Brain microvascular endothelial cell (primary cell): Measurements from ENCODE around the gene SEC24C.
"Not testable (repeated sequence)": the region's sequence is repeated elsewhere in the genome, so short reads cannot be mapped to it uniquely, and the experiment has no call there.

ENCODE experiments used
- DNase-seq: peaks from one replicate; pipeline ENCODE4 v3.0.0-alpha.2; 2020
- H3K27ac ChIP-seq: fragments of 250-450 bp; sonication (Bioruptor Pico); 2 replicates; pipeline ENCODE4 v1.5.1; 2020; ENCODE audit warnings: mild to moderate bottlenecking, moderate library complexity
- H3K27me3 ChIP-seq: fragments of 250-450 bp; sonication (Bioruptor Pico); replicated peaks from 2 replicates; pipeline ENCODE4 v1.5.1; 2020; ENCODE audit warnings: mild to moderate bottlenecking
- H3K36me3 ChIP-seq: fragments of 250-450 bp; sonication (Bioruptor Pico); replicated peaks from 2 replicates; pipeline ENCODE4 v1.5.1; 2020; ENCODE audit warnings: mild to moderate bottlenecking
- H3K4me3 ChIP-seq: 2 replicates; pipeline ENCODE4 v1.5.1; 2011; ENCODE audit warnings: low read depth, mild to moderate bottlenecking, control low read depth, low read length, moderate library complexity
- CTCF ChIP-seq: IDR thresholded peaks from 2 replicates; pipeline ENCODE4 v1.5.1; 2011; ENCODE audit warnings: low read depth, mild to moderate bottlenecking, moderate library complexity, low read length, control low read depth, inconsistent platforms; ENCODE audit errors: missing control alignments
- in situ Hi-C: cut with HindIII; loops from 2 replicates; pipeline ENCODE4 v1.10.0; 2017; ENCODE audit warnings: low sequenced_read_pairs, low pct_ligation_motif_present

The SEC24C gene

GRCh38 chr10:73715179-73716156 lies 28.7 kb upstream of the SEC24C start:
- peaks cover 15% of the 10 kb centered on the region for H3K36me3 ChIP-seq
- H3K27ac ChIP-seq, H3K27me3 ChIP-seq, DNase-seq, in situ Hi-C loops, H3K4me3 ChIP-seq: not testable (repeated sequence)

GRCh38 chr10:73716251-73716650 lies 27.9 kb upstream of the SEC24C start:
- Histone ChIP-seq H3K36me3 (peaks cover 15% of the 10 kb centered on the region), H3K27ac (no peak overlapping the region), H3K4me3 (no peak overlapping the region), H3K27me3 (no peaks in the 10 kb centered on the region)
- no peak for TF ChIP-seq CTCF
- no peak for DNase-seq
- in situ Hi-C loops = no loop called here

GRCh38 chr10:73717556-73717955 lies 26.6 kb upstream of the SEC24C start:
- H3K36me3 ChIP-seq = peaks cover 15% of the 10 kb centered on the region
- in situ Hi-C loops = no loop called here
- H3K27ac ChIP-seq = no peak overlapping the region
- H3K27me3 ChIP-seq = no peaks in the 10 kb centered on the region
- no peak for DNase-seq
- no peak overlapping the region for H3K4me3 ChIP-seq
- no peak for TF ChIP-seq CTCF

GRCh38 chr10:73720561-73720960 lies 23.6 kb upstream of the SEC24C start:
- DNase-seq, H3K4me3 ChIP-seq, H3K27ac ChIP-seq, H3K27me3 ChIP-seq, in situ Hi-C loops: not testable (repeated sequence)
- H3K36me3 ChIP-seq = peaks cover 21% of the 10 kb centered on the region

- in situ Hi-C loops = no loop called here
- Histone ChIP-seq H3K27ac (no peak overlapping the region), H3K36me3 (peaks cover 14% of the 10 kb centered on the region), H3K27me3 (no peaks in the 10 kb centered on the region), H3K4me3 (no peak overlapping the region)
- TF ChIP-seq CTCF = no peak
- no peak for DNase-seq
Observed at GRCh38 chr10:73723516-73723915, 20.7 kb upstream of the SEC24C start.

GRCh38 chr10:73729781-73730152 lies 14.4 kb upstream of the SEC24C start:
- H3K27me3 ChIP-seq, in situ Hi-C loops: not testable (repeated sequence)
- Histone ChIP-seq H3K4me3 (peak overlapping the region; percentile 97), H3K36me3 (peaks cover 14% of the 10 kb centered on the region), H3K27ac (peak overlapping the region; percentile 92)
- DNase-seq = peak; percentile 67

GRCh38 chr10:73730153-73730906 lies 13.8 kb upstream of the SEC24C start:
- TF ChIP-seq CTCF = no peak
- no peaks in the 10 kb centered on the region for H3K27me3 ChIP-seq
- in situ Hi-C loops = no loop called here
- peak overlapping the region; percentile 92 for H3K27ac ChIP-seq
- H3K36me3 ChIP-seq = peaks cover 13% of the 10 kb centered on the region
- peak; percentile 90 for DNase-seq
- peak overlapping the region; percentile 97 for H3K4me3 ChIP-seq
